Neutrophil (primary cell): ENCODE measurements around the gene ANKAR.

Experiments
- H3K27ac ChIP-seq: fragments of 200-600 bp; sonication (generic); 2 replicates; pipeline ENCODE4 v1.5.1; 2016; ENCODE audit warnings: mild to moderate bottlenecking, moderate library complexity
- H3K27me3 ChIP-seq: fragments of 200-600 bp; sonication (generic); 2 replicates; pipeline ENCODE4 v1.6.0; 2016; ENCODE audit warnings: mild to moderate bottlenecking
- H3K36me3 ChIP-seq: fragments of 200-600 bp; sonication (generic); 2 replicates; pipeline ENCODE4 v1.5.1; 2017
- H3K4me1 ChIP-seq, 2 experiments: fragments of 200-600 bp in 1 of 2; sonication (generic) in 1 of 2; 1 replicate in 1 of 2; 2 replicates in 1 of 2; pipeline versions ENCODE4 v1.5.1 to v1.6.1; 2013 to 2016; ENCODE audit warnings: low read depth in 1 of 2, low read length in 1 of 2, mild to moderate bottlenecking in 1 of 2, moderate library complexity in 1 of 2; ENCODE audit not compliant: control insufficient read depth in 1 of 2, insufficient read depth in 1 of 2
- H3K4me3 ChIP-seq, 2 experiments: fragments of 200-600 bp in 1 of 2; sonication (generic) in 1 of 2; 1 replicate in 1 of 2; 2 replicates in 1 of 2; pipeline ENCODE4 v1.5.1; 2013 to 2016; ENCODE audit warnings: low read depth in 1 of 2, low read length in 1 of 2, mild to moderate bottlenecking in 1 of 2, moderate library complexity in 1 of 2
- H3K9me3 ChIP-seq: fragments of 200-600 bp; sonication (generic); 2 replicates; pipeline ENCODE4 v1.5.1; 2016
- CTCF ChIP-seq: fragments of 200-600 bp; sonication (generic); IDR thresholded peaks from 2 replicates; pipeline ENCODE4 v1.5.1; 2016; ENCODE audit warnings: antibody characterized with exemption

Gene ANKAR

GRCh38 chr2:189639007-189639609 is 35.4 kb upstream of the ANKAR start:
- no peaks in the 10 kb centered on the region for H3K9me3 ChIP-seq
- no peak overlapping the region for H3K27ac ChIP-seq
- no peaks in the 10 kb centered on the region for H3K27me3 ChIP-seq
- no peaks in the 10 kb centered on the region for H3K36me3 ChIP-seq
- H3K4me3 ChIP-seq = no peak overlapping the region
- H3K4me1 ChIP-seq = no peaks in the 10 kb centered on the region
- TF ChIP-seq CTCF = no peak

- TF ChIP-seq CTCF = no peak
- Histone ChIP-seq H3K4me3 (no peak overlapping the region), H3K27ac (no peak overlapping the region)
Measured at GRCh38 chr2:189641002-189641401, 33.5 kb upstream of the ANKAR start.

GRCh38 chr2:189641590-189641989 is 32.9 kb upstream of the ANKAR start:
- no peak overlapping the region for H3K4me3 ChIP-seq
- H3K27ac ChIP-seq = no peak overlapping the region
- no peaks in the 10 kb centered on the region for H3K36me3 ChIP-seq
- TF ChIP-seq CTCF = no peak
- H3K9me3 ChIP-seq = no peaks in the 10 kb centered on the region
- no peaks in the 10 kb centered on the region for H3K4me1 ChIP-seq
- H3K27me3 ChIP-seq = no peaks in the 10 kb centered on the region

More at GRCh38 chr2:189641002-189641401, 33.5 kb upstream of the ANKAR start:
- H3K36me3 ChIP-seq = no peaks in the 10 kb centered on the region
- no peaks in the 10 kb centered on the region for H3K4me1 ChIP-seq
- H3K9me3 ChIP-seq = no peaks in the 10 kb centered on the region
- H3K27me3 ChIP-seq = no peaks in the 10 kb centered on the region

GRCh38 chr2:189646521-189646920 is 27.9 kb upstream of the ANKAR start:
- Histone ChIP-seq H3K4me3 (no peak overlapping the region), H3K27ac (no peak overlapping the region), H3K27me3 (no peaks in the 10 kb centered on the region), H3K36me3 (no peaks in the 10 kb centered on the region), H3K9me3 (no peaks in the 10 kb centered on the region), H3K4me1 (peaks cover 0 to 8% of the 10 kb centered on the region in 2 experiments)
- no peak for TF ChIP-seq CTCF

- no peak overlapping the region for H3K4me3 ChIP-seq
- H3K36me3 ChIP-seq = no peaks in the 10 kb centered on the region
- no peak overlapping the region for H3K27ac ChIP-seq
- H3K9me3 ChIP-seq = no peaks in the 10 kb centered on the region
- no peaks in the 10 kb centered on the region for H3K27me3 ChIP-seq
- no peak for TF ChIP-seq CTCF
- peaks cover 0 to 8% of the 10 kb centered on the region in 2 experiments for H3K4me1 ChIP-seq
Measured at GRCh38 chr2:189648846-189649509, 25.5 kb upstream of the ANKAR start.
